ENCODE measurements around the gene KCTD8. TPM values are rescaled to one million over a fixed set of nuclear protein-coding genes. Genes with fewer than 3 reads are reported as not detected.

KCTD8 gene
- total RNA-seq, 1 experiment from 2014 or later, result 3.8 TPM

DNA sequence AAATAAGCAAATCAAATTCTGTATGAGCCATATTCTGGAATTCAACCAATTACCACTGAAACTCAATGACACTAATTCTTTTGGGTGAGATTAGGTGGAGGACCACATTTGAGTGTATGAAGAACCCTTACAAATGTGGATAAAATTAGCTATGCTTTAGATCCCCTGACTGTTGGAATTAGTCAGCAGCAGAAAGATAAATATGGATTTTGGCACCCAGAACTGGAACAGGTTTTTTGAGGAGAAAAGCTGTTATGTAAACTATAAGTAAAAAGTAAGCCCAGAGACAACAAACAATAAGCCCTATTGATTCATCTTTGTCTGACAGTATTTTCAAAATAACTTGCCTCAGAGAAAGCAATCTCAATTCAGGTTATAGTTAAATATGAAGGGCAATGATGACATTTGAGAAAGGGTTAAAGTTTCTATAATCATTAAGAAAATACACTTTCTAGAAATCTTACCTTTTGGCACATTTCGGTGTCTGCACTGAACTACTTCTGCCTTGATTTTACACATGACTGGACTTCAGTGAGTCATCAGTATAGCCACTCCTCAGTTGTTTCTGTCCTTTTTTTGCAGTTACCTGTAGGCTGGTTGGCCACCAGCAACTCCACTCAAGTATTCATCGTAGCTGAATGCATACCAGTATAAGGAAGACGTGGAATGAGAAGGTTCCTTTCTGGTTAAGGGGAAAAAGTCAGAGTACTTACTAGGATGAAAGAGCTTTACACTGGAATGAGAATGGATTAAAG, 80.0 kb downstream of the KCTD8 start:
- Mint-ChIP-seq H3K36me3 (no peaks in the 10 kb centered on the region), H3K27ac (no peak overlapping the region), H3K4me3 (no peak overlapping the region), H3K27me3 (ENCODE audit: low read depth) (no peaks in the 10 kb centered on the region), H3K4me1 (peaks cover 13% of the 10 kb centered on the region), H3K9me3 (no peaks in the 10 kb centered on the region)
- ATAC-seq (no peak), DNase-seq (ENCODE audit: low spot score) (no peak)
- ChIA-PET POLR2A (no interaction called here), CTCF (interaction anchor here (1.6 kb wide), 1 partner anchor 80 kb away, joined by 5 read pairs; the partner anchor contains the start of gene KCTD8)
- TF ChIP-seq, protein P1, sequence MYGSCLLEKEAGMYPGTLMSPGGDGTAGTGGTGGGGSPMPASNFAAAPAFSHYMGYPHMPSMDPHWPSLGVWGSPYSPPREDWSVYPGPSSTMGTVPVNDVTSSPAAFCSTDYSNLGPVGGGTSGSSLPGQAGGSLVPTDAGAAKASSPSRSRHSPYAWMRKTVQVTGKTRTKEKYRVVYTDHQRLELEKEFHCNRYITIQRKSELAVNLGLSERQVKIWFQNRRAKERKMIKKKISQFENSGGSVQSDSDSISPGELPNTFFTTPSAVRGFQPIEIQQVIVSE (CRISPR knock-in tag; IDR thresholded peaks at IDR 0.05; ENCODE audit: borderline replicate concordance), result no peak
- TF ChIP-seq, protein P2, sequence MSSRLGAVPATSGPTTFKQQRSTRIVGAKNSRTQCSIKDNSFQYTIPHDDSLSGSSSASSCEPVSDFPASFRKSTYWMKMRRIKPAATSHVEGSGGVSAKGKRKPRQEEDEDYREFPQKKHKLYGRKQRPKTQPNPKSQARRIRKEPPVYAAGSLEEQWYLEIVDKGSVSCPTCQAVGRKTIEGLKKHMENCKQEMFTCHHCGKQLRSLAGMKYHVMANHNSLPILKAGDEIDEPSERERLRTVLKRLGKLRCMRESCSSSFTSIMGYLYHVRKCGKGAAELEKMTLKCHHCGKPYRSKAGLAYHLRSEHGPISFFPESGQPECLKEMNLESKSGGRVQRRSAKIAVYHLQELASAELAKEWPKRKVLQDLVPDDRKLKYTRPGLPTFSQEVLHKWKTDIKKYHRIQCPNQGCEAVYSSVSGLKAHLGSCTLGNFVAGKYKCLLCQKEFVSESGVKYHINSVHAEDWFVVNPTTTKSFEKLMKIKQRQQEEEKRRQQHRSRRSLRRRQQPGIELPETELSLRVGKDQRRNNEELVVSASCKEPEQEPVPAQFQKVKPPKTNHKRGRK (CRISPR knock-in tag; IDR thresholded peaks at IDR 0.05; ENCODE audit: borderline replicate concordance), result no peak
- TF ChIP-seq, protein P3, sequence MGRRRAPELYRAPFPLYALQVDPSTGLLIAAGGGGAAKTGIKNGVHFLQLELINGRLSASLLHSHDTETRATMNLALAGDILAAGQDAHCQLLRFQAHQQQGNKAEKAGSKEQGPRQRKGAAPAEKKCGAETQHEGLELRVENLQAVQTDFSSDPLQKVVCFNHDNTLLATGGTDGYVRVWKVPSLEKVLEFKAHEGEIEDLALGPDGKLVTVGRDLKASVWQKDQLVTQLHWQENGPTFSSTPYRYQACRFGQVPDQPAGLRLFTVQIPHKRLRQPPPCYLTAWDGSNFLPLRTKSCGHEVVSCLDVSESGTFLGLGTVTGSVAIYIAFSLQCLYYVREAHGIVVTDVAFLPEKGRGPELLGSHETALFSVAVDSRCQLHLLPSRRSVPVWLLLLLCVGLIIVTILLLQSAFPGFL (CRISPR knock-in tag; IDR thresholded peaks at IDR 0.05; ENCODE audit: borderline replicate concordance), result no peak

DNA sequence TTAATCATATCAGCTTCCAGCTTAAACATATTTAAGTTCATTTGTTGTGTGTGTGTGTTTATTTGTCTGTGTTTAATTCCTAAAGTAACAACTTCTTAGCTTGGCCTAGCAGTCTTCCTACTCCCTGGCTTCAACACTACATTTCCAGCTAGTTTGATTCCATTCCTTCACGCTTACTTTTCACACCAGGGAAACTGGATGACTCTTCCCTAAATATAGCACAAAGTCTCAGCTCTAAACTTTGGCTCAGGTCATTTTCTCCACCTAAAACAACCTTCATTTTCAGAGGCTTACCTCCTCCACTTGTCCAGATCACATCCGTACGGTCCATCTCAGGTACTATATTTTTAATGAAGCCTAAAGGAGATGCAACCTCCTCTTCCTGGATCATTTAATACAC, 94.4 kb downstream of the KCTD8 start:
- Mint-ChIP-seq H3K4me1 (0 out of 2 replicates have a peak, but pooled peaks cover 3% of the 10 kb centered on the region), H3K27me3 (ENCODE audit: low read depth) (no peaks in the 10 kb centered on the region), H3K36me3 (peaks cover 3% of the 10 kb centered on the region; the same call in 1 of the 2 replicates), H3K9me3 (peaks cover 5% of the 10 kb centered on the region; the same call in 1 of the 2 replicates), H3K4me3 (no peak overlapping the region), H3K27ac (peak overlapping the region; percentile 80)
- ATAC-seq (no peak), DNase-seq (ENCODE audit: low spot score) (no peak)
- TF ChIP-seq, protein P4, sequence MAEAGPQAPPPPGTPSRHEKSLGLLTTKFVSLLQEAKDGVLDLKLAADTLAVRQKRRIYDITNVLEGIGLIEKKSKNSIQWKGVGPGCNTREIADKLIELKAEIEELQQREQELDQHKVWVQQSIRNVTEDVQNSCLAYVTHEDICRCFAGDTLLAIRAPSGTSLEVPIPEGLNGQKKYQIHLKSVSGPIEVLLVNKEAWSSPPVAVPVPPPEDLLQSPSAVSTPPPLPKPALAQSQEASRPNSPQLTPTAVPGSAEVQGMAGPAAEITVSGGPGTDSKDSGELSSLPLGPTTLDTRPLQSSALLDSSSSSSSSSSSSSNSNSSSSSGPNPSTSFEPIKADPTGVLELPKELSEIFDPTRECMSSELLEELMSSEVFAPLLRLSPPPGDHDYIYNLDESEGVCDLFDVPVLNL (CRISPR knock-in tag; IDR thresholded peaks at IDR 0.05; ENCODE audit: borderline replicate concordance, low read depth), result no peak
- TF ChIP-seq ZNF423 (CRISPR knock-in tag; IDR thresholded peaks at IDR 0.05) (no peak), ZNF416 (CRISPR knock-in tag; IDR thresholded peaks at IDR 0.05) (no peak), ZNF263 (CRISPR knock-in tag; IDR thresholded peaks at IDR 0.05; ENCODE audit: low read depth) (no peak), SMAD3 (CRISPR knock-in tag; IDR thresholded peaks at IDR 0.05; ENCODE audit: borderline replicate concordance) (no peak), NFATC4 (CRISPR knock-in tag; IDR thresholded peaks at IDR 0.05) (no peak), SOX15 (CRISPR knock-in tag; IDR thresholded peaks at IDR 0.05) (no peak)
- TF ChIP-seq, protein P5, sequence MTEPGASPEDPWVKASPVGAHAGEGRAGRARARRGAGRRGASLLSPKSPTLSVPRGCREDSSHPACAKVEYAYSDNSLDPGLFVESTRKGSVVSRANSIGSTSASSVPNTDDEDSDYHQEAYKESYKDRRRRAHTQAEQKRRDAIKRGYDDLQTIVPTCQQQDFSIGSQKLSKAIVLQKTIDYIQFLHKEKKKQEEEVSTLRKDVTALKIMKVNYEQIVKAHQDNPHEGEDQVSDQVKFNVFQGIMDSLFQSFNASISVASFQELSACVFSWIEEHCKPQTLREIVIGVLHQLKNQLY (CRISPR knock-in tag; IDR thresholded peaks at IDR 0.05), result no peak
- TF ChIP-seq, protein P6, sequence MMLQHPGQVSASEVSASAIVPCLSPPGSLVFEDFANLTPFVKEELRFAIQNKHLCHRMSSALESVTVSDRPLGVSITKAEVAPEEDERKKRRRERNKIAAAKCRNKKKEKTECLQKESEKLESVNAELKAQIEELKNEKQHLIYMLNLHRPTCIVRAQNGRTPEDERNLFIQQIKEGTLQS (CRISPR knock-in tag; conservative IDR thresholded peaks at IDR 0.05), result no peak
- TF ChIP-seq, protein P7, sequence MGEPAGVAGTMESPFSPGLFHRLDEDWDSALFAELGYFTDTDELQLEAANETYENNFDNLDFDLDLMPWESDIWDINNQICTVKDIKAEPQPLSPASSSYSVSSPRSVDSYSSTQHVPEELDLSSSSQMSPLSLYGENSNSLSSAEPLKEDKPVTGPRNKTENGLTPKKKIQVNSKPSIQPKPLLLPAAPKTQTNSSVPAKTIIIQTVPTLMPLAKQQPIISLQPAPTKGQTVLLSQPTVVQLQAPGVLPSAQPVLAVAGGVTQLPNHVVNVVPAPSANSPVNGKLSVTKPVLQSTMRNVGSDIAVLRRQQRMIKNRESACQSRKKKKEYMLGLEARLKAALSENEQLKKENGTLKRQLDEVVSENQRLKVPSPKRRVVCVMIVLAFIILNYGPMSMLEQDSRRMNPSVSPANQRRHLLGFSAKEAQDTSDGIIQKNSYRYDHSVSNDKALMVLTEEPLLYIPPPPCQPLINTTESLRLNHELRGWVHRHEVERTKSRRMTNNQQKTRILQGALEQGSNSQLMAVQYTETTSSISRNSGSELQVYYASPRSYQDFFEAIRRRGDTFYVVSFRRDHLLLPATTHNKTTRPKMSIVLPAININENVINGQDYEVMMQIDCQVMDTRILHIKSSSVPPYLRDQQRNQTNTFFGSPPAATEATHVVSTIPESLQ (CRISPR knock-in tag; IDR thresholded peaks at IDR 0.05), result no peak
- ChIA-PET CTCF (no interaction called here), POLR2A (no interaction called here)
